Loucy (cell line): ENCODE measurements around the gene TAS2R50.

ENCODE experiments used
- CTCF ChIP-seq: fragments of 200-600 bp; sonication (generic); conservative IDR thresholded peaks from 2 replicates; pipeline ENCODE4 v1.5.1; 2014; ENCODE audit warnings: mild to moderate bottlenecking, antibody characterized with exemption, low read length
- EZH2phosphoT487 ChIP-seq: fragments of 200-600 bp; IDR thresholded peaks from 2 replicates; pipeline ENCODE4 v1.6.1; 2018; ENCODE audit warnings: antibody characterized with exemption, mild to moderate bottlenecking, moderate library complexity, borderline replicate concordance

- TF ChIP-seq CTCF (no peak), EZH2phosphoT487 (no peak)
Observed at GRCh38 chr12:10966314-10966713, 20.4 kb downstream of the TAS2R50 start.
